ENCODE results near the gene HS6ST1. TPM values are rescaled to one million over a fixed set of nuclear protein-coding genes. Genes with fewer than 3 reads are reported as not detected.

The HS6ST1 gene
- 15.4 and 29.5 TPM in 2 replicates for total RNA-seq

GRCh38 chr2:128318776-128319464 is at the start of gene HS6ST1:
Gene HS6ST1, minus strand, starts transcription at chr2:128318868. Its CDS starts 305 bp downstream, at chr2:128318563.

Other genes starting within 250 kb of the HS6ST1 start
- gene UGGT1, start 227.7 kb downstream of the HS6ST1 start, total RNA-seq = 113 and 118 TPM in 2 replicates

Measured in smooth muscle cell of the pulmonary artery (primary cell).